Measurements from ENCODE around the gene DHX38.

GRCh38 chr16:72124148-72124547, 30.5 kb downstream of the DHX38 start:
- TF ChIP-seq, protein P1, sequence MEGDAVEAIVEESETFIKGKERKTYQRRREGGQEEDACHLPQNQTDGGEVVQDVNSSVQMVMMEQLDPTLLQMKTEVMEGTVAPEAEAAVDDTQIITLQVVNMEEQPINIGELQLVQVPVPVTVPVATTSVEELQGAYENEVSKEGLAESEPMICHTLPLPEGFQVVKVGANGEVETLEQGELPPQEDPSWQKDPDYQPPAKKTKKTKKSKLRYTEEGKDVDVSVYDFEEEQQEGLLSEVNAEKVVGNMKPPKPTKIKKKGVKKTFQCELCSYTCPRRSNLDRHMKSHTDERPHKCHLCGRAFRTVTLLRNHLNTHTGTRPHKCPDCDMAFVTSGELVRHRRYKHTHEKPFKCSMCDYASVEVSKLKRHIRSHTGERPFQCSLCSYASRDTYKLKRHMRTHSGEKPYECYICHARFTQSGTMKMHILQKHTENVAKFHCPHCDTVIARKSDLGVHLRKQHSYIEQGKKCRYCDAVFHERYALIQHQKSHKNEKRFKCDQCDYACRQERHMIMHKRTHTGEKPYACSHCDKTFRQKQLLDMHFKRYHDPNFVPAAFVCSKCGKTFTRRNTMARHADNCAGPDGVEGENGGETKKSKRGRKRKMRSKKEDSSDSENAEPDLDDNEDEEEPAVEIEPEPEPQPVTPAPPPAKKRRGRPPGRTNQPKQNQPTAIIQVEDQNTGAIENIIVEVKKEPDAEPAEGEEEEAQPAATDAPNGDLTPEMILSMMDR (IDR thresholded peaks at IDR 0.05; ENCODE audit: low read depth, low read length, missing input control) = no peak
- TF ChIP-seq EGR1 (IDR thresholded peaks at IDR 0.05; ENCODE audit: low read depth in 2 of 2) = no peak
- no peak for TF ChIP-seq MAX (IDR thresholded peaks at IDR 0.05)
- TF ChIP-seq TAF1 (conservative IDR thresholded peaks at IDR 0.05) = no peak
- TF ChIP-seq YY1 (IDR thresholded peaks at IDR 0.05) = no peak
- TF ChIP-seq NR2F2 (IDR thresholded peaks at IDR 0.05) = no peak
- no peak for TF ChIP-seq REST (IDR thresholded peaks at IDR 0.05)
- TF ChIP-seq SP1 (IDR thresholded peaks at IDR 0.05) = no peak
- TF ChIP-seq FOXA1 (IDR thresholded peaks at IDR 0.05) = no peak
- TF ChIP-seq GABPA (IDR thresholded peaks at IDR 0.05 in 1 of 2, conservative IDR thresholded peaks at IDR 0.05 in 1 of 2) = no peak
- TF ChIP-seq ZBTB33 (IDR thresholded peaks at IDR 0.05) = no peak
- no peak for TF ChIP-seq HNF4A (conservative IDR thresholded peaks at IDR 0.05)
- TF ChIP-seq RAD21 (IDR thresholded peaks at IDR 0.05) = no peak
